IPS DF 4.7 (cell line): ENCODE results near the gene CELF1.

Source experiments
- DNase-seq: peaks from one replicate; pipeline ENCODE4 v3.0.0-alpha.2; 2013; ENCODE audit warnings: low spot score; ENCODE audit errors: extremely low read depth

The CELF1 gene

DNA sequence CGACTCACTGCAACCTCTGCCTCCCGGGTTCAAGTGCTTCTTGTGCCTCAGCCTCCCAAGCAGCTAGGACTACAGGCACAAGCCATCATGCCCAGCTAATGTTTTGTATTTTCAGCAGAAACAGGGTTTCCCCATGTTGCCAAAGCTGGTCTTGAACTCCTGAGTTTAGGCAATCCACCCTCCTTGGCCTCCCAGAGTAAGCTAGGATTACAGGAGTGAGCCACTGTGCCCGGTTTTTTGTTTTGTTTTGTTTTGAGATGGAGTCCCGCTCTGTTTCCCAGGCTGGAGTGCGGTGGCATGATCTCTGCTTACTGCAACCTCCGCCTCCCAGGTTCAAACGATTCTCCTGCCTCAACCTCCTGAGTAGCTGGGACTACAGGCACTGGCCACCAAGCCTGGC, 41.0 kb downstream of the CELF1 start:
- DNase-seq, result no peak

DNA sequence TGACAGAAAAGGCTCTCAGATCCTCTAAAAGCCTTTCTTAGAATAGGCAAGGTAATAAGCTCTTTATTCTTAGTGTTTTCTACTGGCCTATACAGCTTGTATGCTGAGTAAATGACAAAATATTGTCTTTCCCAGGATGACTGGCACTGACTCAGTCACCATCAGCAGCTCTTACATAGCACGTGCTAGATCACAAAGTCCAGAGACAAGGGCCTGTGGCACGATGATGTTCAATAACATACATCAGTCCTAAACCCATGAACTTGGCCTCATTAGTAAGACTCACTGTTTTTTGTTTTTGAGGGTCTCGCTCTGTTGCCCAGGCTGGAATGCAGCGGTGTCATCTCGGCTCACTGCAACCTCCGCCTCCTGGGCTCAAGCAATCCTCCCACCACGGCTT, 42.7 kb downstream of the CELF1 start:
- DNase-seq, result no peak

DNA sequence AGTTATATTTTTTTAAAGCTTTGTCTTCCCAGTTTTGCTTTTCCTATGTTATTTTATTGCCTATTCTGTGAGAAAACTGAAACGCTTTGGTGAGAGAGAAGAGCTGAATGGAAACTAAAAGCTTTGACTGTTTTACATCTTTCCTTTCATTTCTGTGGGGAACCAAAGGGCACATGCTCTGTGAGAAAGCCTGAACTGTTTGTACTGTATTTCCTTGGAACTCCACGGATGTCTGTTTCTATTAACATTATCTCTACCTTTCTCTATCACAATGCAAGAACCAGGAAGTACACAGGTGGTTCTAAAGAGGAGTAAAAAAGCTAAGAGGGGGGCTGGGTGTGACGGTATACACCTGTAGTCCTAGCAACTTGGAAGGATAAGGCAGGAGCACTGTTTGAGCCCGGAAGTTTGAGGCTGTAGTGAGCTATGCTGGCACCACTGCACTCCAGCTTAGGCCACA, 43.8 kb downstream of the CELF1 start:
- DNase-seq, result no peak

DNA sequence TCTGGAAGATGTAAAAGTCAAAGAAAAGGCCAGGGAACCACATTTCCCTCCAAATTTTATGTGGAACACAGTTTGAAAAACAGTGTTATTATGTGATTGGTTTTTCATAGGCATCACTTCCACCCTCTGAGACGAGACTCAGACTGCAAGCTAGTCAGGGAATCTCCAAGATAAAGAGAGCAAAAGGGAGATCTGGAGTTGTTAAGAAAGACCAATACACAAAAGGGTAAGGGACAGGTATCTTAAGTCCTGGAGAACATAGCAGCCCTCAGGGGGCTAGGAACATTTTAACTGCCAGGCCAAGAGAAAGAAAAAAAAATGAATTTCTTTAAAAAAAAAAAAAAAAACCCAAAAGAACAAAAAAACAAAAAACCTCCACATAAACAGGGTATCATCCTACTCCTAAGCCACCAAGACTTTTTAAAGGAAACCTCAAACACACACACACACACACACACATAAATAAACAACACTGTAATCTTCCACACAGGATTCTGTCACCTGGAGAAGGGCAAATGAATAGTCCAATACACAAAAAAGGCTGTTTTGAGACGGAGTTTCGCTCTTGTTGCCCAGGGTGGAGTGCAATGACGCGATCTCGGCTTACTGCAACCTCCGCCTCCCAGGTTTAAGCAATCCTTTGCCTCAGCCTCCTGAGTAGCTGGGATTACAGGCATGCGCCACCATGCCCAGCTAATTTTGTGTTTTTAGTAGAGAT, 44.5 kb downstream of the CELF1 start:
- no peak for DNase-seq

GRCh38 chr11:47507563-47508239, 45.2 kb downstream of the CELF1 start:
- DNase-seq, result no peak

DNA sequence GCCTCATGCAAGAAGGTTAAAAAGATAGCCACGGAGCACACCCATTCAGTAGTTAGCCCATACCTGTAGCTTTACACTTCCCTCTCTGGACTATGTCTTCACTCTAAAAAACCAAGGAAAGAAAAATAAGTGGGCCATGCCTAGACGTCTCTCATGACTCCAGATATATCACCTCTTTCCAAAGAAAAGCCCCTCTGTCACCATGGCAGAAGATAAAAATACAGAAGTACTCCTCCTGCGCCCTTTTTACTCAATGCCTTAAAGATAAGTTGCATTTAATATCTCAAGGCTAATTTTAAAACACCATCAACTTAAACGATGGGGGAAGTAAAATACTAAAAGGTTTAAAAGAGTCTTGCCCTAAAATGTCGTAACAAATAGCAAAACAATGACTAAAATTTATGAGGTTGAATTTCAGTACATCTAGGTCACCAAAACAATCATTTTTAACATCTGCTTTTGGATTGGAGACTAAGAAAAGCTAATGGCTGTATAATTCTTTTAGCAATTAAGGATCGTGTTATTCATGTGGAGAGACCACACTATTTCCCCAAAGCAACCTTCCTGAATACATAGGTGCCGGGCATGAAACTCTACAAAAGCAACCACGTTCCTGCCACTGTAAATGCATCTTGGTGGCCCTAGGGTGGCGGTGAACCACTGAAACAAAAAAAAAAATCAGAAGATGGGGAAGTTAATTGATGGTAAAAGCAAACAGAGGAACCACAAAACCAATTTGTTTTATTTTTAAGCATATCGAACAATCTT, 46.0 kb downstream of the CELF1 start:
- DNase-seq, result no peak

GRCh38 chr11:47506373-47506772, 46.6 kb downstream of the CELF1 start:
- DNase-seq, result no peak

GRCh38 chr11:47504910-47505309, 48.0 kb downstream of the CELF1 start:
- DNase-seq, result no peak

- no peak for DNase-seq
Observed at GRCh38 chr11:47503227-47503626, 49.7 kb downstream of the CELF1 start.

- no peak for DNase-seq
Observed at GRCh38 chr11:47502767-47503166, 50.2 kb downstream of the CELF1 start.

GRCh38 chr11:47501101-47501500, 51.8 kb downstream of the CELF1 start:
- DNase-seq, result no peak

GRCh38 chr11:47500121-47500520, 52.8 kb downstream of the CELF1 start:
- no peak for DNase-seq

GRCh38 chr11:47499614-47500013, 53.3 kb downstream of the CELF1 start:
- no peak for DNase-seq

DNA sequence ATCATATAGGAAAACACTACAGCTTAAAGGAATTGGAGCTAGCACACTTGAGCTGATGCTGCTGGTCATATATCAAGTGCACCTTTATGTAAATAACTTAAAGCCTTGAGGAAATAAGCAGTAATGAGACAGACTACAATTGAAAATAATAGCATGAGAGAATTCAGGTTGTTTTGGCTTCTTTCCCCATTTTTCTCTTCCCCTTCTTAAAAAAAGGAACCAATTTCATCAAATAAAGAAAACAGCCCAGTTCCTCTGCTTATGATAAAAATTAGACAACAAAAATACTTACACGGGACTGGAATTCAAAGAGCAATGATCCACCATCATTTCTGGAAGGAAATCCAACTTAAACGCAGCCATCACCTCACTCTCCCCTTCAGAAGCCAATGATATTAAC, 53.8 kb downstream of the CELF1 start:
- no peak for DNase-seq

GRCh38 chr11:47498584-47499152, 54.3 kb downstream of the CELF1 start:
- no peak for DNase-seq

DNA sequence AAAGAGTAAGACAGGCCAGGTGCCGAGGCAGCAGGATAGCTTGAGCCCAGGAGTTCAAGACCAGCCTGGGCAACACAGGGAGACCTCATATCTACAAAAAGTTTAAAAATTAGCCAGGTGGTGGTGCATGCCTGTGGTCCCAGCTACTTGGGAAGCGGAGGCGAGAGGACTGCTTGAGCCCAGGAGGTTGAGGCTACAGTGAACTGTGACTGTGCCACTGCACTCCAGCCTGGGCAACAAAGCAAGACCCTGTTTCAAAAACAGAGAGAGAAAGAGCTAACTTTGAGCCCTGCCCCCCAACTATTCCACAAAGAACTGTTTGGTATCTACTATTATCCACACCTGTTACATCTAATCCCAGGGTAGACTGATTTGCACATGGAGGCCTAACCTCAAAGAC, 54.8 kb downstream of the CELF1 start:
- DNase-seq, result no peak

DNA sequence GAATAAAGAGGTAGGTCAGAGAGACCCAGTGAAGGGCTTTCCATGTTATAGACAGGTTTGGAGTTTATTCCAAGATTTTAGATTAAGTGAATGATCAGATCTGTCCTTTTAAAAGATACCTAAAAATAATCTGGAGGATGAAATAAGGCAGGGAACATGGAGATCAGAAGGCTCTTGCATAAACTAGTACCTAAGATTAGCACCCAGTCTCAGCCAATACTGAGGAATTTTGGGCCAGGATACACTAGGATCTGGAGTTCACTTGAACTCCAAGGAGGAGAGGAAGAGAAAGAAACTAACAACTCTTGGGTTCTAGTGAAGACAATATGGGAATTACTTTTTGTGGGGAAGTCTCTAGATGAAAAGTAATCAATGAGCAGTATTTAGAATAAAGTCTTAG, 56.1 kb downstream of the CELF1 start:
- DNase-seq, result no peak

DNA sequence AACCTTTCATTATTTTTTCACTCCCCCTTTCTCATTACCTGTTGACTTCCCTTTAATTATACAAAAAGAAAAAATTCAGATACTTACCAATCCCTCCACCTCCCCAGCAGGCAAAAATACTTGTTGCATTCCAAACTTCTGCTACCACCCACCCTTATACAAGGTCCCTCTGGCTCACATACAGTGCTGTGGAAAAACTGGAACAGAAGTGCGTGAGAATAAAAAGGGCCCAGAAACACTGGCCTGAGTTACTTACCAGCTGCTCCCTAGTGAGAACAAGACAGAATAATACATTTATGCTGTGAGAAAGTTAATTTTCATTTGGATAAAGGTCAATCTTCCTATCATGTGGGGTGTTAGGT, 57.1 kb downstream of the CELF1 start:
- no peak for DNase-seq

- no peak for DNase-seq
Observed at GRCh38 chr11:47495011-47495855, 57.7 kb downstream of the CELF1 start.

DNA sequence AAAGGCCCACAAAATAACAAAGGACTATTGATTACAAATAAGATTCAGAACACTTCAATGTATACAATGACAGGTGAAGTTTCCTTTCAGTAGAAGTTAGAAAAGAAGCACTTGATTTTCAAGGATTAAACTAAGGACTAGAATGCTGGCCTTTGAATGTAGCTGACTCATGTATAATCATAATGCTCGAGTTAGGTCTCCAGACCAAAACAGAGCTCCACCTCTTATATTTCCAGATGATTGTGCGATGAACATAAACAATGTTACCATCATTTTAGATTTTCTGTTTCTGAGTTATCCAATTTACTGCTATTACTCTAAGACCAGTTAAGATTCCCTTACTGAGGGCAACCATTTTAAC, 63.6 kb downstream of the CELF1 start:
- DNase-seq, result no peak

DNA sequence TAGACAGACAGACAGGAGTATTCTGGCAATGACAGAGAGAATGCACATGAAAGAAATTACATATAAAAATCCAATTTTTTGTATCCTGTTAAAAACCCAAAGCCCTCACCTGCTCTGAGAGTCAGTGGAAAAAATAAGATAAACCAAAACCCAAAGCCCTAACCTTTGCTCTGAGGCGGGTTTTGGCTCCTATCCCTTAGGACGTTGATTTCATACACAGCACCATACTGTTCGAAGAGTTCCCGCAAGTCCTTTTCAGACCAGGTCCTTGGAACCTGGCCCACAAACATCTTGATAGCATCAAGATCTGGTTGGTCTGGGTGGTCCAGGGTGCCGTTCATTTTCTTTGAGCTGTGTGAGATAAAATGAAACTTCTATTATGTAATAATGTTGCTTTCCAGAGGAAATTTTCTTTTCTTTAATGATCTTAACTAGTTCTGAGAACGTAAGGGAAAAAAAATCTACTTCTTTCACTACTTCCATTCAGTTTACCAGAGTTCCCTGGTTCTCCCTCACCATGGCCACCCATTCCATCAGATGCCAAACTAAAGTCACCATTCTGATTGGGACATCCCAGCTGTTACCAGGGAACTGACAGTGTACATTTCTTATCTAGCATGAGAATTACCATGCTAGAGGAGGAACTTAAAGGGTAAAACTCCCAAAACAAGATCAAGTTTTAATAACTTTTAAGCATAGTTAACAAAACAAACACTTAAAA, 64.1 kb downstream of the CELF1 start:
- DNase-seq, result no peak
